Panc1 (cell line): ENCODE results near the gene ERP29.
A peak's percentile ranks its signal among the peaks of the same experiment; 100 is the strongest.

Experiments
- CTCF ChIP-seq: fragments of 450-650 bp; IDR thresholded peaks from 2 replicates; pipeline ENCODE4 v1.5.1; 2017; ENCODE audit warnings: mild to moderate bottlenecking
- POLR2AphosphoS5 ChIP-seq: IDR thresholded peaks from 2 replicates; pipeline ENCODE4 v1.6.1; 2012; ENCODE audit warnings: mild to moderate bottlenecking, low read depth, low read length, moderate library complexity
- SIN3A ChIP-seq: IDR thresholded peaks from 2 replicates; pipeline ENCODE4 v1.6.1; 2012; ENCODE audit warnings: low read depth, mild to moderate bottlenecking, low read length, moderate library complexity, borderline replicate concordance; ENCODE audit not compliant: insufficient read depth

DNA sequence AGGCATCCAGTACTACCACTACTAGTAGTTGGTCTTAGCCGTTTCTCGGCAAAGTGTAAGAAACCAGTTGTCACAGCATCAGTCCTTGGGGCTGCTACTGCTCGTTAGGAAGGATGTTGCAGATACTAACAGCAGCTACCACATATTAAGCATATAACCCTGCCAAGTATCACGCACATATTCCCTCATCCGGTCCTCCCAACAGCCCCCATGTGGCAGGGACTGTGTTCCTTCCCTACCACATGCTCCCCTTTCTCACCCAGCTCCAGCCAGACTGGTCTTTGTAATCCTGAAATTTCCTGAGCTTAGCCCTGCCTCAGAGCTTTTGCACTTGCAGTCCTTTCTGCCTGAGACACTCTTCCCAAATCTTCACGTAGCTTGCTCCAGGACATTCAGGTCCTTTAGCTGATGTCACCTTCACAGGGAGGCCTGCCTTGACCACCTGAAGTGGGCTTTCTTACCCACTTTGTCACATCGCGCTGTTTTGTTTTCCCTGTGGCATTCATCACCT is 7.8 kb downstream of the ERP29 start:
- TF ChIP-seq CTCF (no peak), POLR2AphosphoS5 (peak; percentile 35; the same call in 1 of the 2 replicates), SIN3A (no peak)
